T-helper 2 cell (primary cell): ENCODE results near the gene PHLPP2.
"Not testable (repeated sequence)": the region's sequence is repeated elsewhere in the genome, so short reads cannot be mapped to it uniquely, and the experiment has no call there.

Experiments
- DNase-seq, 5 experiments: peaks; one replicate each; pipeline versions ENCODE4 v3.0.0 to v3.0.0-alpha.2; 2012 to 2022

The PHLPP2 gene

DNA sequence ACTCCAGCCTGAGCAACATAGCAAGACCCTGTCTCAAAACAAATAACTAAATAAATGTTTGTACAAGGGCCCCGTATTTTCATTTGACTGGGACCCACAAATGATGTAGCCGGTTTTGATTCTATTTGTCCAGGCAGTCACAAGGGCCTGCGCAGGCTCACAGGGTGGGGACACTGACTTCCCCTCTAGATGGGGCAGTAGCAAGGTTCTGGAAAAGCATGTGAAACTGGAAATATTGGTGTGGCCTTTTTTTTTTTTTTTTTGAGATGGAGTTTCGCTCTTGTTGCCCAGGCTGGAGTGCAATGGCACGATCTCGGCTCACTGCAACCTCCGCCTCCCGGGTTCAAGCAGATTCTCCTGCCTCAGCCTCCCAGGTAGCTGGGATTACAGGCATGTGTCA, 109.5 kb downstream of the PHLPP2 start:
- not testable (repeated sequence) for DNase-seq

DNA sequence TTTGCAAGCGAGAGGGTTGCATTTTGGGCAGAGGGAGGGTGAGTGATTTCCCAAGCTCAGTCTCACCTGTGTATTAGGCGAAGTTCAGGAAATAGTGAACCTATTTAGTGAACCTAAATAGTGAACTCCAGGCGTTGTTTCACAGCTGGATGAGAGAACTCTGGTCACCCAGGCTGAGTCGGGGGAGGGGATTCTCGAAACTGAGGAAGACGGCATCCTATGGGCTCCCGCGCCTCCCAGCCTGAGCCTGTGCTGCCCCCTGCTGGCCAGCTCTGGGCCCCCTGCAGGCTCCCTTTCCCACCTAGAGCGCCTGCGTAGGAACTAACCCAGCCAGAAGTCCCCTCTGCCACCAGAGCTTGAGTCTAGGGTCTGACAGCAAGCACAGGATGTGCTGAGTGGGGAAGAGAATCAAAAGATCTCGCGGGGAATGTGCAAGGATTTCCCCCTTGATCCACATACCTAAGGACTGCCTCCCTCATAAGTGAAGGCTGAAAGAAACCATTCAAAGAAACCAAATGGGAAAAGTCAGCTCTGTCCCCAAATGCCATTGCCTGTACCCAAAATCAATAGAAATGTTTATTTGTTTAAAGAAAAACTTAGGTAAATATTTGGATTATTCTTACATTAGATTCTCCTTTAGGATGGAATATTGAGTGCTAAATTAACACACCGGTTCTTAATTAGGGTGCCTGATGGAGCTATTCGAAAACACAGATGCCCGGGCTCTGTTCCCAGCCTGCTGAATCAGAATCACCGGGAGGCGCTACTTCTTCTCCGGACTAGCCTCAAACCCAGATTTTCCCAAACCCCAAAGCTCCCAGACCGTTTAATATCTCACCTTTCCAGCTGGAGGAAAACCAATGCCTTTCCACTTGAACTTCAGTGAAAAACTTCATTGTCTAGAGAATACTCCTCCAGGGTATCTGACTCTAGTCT, 113.3 kb downstream of the PHLPP2 start:
- peak; percentile 42 to 68 (median 61) for DNase-seq

- DNase-seq: no peak
These were observed 114.1 kb downstream of the PHLPP2 start for GRCh38 chr16:71610447-71610846.

DNA sequence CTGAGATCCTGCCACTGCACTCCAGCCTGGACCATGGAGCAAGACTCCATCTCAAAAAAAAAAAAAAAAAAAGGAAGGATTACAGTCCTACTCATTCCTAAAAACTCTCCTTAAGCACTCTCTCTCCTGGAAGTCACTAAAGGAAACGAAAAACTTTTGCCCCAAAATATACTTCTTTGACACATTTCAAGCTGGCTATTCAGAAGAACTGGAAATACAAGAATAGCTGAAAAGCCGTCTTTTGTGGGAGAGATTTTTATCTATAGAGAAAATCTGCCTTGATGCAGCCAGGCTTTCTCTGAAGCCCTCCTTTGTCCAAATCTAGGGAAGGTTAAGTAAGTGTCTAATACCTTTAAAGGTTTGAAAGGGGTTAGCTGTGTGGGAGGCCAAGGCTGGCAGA, 115.4 kb downstream of the PHLPP2 start:
- DNase-seq: no peak

GRCh38 chr16:71600822-71601221, 123.7 kb downstream of the PHLPP2 start:
- DNase-seq: no peak

DNA sequence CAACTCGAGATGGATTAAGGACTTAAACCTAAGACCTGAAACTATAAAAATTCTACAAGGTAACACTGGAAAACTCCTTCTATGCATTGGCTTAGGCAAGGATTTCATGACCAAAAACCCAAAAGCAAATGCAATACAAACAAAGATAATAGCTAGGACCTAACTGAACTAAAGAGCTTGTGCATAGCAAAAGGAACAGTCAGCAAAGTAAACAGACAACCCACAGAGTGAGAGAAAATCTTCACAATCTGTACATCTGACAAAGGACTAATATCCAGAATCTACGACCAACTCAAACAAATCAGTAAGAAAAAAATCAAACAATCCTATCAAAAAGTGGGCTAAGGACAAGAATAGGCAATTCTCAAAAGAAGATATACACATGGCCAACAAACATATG, 126.1 kb downstream of the PHLPP2 start:
- DNase-seq: not testable (repeated sequence)

GRCh38 chr16:71595340-71595826, 129.1 kb downstream of the PHLPP2 start:
- DNase-seq: not testable (repeated sequence)
